ACHN (cell line): ENCODE measurements around the gene TTC39B.
"Not testable (repeated sequence)": the region's sequence is repeated elsewhere in the genome, so short reads cannot be mapped to it uniquely, and the experiment has no call there.

Source experiments
- DNase-seq: peaks from one replicate; pipeline ENCODE4 v3.0.0-alpha.2; 2015
- in situ Hi-C: cut with HindIII; loops from 2 replicates; pipeline ENCODE4 v1.10.0; 2017; ENCODE audit warnings: low sequenced_read_pairs, low pct_ligation_motif_present, low pct_unique_long_range_greater_than_20kb

TTC39B gene

GRCh38 chr9:15306757-15307522 is at the start of gene TTC39B:
Gene TTC39B, minus strand, starts transcription at chr9:15307216. Its CDS starts 91 bp downstream, at chr9:15307125.
- in situ Hi-C loops: no loop called here

GRCh38 chr9:15355669-15356068 is 48.7 kb upstream of the TTC39B start:
- DNase-seq: no peak
- in situ Hi-C loops: no loop called here

More at GRCh38 chr9:15306757-15307522, at the start of gene TTC39B:
- DNase-seq: peak; percentile 88

DNA sequence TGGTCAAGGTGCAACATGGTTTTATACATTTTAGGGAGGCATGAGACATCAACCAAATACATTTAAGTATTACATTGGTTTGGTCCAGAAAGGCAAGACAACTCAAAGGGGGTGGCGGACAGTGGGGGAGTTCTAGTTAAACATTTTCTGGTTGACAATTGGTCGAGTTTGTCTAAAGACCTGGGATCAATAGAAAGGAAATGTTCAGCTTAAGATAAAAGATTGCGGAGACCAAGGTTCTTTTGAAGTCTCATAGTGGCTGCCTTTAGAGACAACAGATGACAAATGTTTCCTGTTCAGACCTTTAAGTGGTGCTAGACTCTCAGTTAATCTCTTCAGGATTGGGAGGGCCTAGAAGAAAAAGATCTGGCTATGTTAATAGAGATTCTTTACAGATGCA is 47.7 kb upstream of the TTC39B start:
- no peak for DNase-seq
- in situ Hi-C loops: no loop called here

GRCh38 chr9:15353892-15354291 is 46.9 kb upstream of the TTC39B start:
- DNase-seq: no peak
- in situ Hi-C loops: no loop called here

DNA sequence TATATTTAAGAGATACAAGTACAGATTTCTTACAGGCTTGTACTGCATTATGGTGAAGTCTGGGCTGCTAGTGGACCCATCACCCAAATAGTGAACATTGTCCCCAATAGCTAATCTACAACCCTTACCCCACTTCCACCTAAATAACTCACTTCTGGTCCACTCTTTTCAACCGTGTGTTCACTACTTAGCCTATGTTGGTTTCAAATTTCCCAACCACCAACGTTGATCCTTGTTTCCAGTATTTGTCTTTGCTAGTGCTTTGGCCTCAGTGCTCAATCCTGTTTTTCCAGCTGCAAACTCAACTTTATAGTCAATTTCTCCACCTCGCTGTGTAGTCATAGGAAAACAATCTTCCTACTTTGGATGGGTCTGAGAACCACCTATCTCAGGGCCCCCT is 45.3 kb upstream of the TTC39B start:
- no peak for DNase-seq
- in situ Hi-C loops: no loop called here

DNA sequence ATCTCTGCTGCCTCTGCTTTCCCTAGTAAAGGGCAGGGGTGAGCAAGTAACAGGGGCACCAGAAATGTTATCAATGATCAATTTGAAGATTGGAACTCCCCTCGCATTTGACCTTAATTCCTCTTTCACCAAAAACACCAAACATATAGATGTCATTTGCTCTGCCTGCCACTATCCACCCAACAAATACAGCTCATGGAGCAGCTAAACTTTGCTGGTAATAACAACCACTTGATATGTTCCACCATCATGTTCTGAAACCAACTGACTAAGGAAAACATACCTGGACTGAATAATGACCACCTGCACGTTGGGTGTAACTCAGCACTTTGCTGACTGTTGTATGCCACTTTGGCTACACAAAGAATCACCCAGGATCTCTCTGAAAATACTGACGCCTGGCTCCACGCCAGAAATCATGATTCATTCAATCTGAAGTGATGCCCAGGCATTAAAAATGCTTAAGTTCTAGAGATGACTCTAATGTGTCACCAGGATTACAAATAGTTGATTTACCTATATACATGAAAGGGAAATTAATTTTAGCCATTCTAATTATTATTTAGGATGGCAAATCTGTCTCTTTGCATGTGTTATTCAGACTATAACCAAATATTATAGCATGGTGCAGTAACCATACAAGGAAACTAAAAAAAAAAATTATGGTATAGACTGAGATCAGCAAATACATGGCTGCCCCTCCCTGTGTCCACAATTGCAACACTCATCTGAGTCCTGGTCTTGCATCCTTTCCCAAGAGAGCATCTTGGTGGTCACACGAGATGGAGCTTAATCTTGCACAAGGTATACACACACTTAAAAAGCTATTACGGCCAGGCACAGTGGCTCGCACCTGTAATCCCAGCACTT is 43.1 kb upstream of the TTC39B start:
- in situ Hi-C loops: no loop called here
- DNase-seq: peak; percentile 18

DNA sequence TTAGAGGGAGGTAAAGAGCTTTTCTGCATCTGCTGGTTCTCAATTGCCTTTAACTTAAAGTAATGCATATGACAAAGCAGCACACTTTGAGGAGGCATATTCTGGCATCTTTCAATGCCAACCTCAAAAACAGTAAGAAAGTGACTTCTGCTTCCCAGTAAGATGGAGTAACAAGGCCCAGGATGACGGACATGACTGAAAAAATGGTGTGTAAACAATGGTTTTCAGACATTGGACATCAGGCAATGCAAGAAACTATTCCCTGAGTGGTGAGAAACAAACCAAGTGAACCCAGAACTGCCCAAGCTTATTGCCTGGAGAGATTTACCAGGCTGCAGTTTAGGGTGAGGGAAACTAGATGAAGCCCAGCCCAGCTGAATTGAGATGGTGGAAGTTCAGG is 39.8 kb upstream of the TTC39B start:
- DNase-seq: no peak
- in situ Hi-C loops: no loop called here

DNA sequence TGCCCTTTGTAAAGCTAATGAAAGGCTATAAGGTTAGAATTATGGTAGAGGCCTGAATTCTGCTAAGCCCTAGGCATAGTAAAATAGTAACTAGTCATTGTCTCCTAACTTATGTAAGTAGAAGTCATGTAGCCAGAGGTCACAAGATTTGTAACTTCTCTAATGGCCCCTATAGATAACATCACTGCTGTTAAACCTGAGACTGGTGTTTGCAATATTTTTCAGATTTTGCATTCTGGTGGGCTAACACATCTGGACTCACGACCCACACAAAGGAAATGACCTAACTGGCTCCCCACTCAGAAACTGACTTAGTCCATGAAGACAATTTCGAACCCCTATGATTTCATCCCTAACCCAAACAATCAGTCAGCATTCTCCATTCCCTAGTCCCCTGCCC is 37.2 kb upstream of the TTC39B start:
- in situ Hi-C loops: no loop called here
- DNase-seq: no peak

DNA sequence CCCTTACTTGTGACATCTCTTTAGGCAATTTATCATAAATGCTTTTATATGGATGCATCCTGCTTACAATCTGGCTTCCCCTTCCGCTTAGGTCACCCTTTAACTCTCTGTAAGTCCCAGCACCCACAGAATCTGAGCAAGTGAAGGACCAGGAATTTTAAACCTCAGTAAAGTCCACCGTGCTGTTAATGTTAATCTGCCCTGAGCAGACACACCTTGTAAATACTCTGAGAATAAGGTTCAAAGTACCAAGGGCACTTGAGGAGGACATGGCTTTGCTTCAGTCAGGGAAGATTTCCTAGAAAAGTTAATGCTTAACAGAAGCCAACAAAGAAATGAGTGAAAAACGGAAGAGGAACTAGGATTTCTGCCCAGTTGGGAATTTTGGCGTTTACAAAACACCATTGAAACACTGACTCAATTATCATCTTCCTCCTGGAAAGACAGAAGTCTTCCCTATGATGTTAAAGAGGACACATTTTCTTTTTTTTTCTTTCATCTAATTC is 26.4 kb upstream of the TTC39B start:
- in situ Hi-C loops: no loop called here
- no peak for DNase-seq

- DNase-seq: no peak
- in situ Hi-C loops: no loop called here
These were observed 25.9 kb upstream of the TTC39B start for GRCh38 chr9:15332939-15333338.

- DNase-seq: no peak
- in situ Hi-C loops: no loop called here
These were observed 22.6 kb upstream of the TTC39B start for GRCh38 chr9:15329539-15330109.

DNA sequence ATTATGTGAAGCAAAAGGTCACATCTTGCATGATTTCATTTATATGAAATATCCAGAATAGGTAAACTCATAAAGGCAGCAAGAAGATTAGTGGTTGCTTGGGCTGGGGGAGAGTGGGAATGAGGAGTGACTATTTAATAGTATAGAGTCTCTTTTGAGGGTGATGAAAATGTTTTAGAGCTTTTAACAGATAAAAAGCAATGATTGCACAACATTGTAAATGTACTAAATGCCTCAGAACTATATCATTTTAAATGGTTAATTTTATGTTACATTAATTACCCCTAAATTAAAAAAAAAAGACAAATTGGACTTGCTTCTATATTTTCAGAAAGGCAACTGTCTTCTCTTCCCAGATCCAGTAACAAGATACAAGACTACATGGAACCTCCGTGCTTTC is 21.9 kb upstream of the TTC39B start:
- in situ Hi-C loops: no loop called here
- DNase-seq: no peak

- in situ Hi-C loops, DNase-seq: not testable (repeated sequence)
These were observed 15.7 kb upstream of the TTC39B start for GRCh38 chr9:15322695-15323094.

DNA sequence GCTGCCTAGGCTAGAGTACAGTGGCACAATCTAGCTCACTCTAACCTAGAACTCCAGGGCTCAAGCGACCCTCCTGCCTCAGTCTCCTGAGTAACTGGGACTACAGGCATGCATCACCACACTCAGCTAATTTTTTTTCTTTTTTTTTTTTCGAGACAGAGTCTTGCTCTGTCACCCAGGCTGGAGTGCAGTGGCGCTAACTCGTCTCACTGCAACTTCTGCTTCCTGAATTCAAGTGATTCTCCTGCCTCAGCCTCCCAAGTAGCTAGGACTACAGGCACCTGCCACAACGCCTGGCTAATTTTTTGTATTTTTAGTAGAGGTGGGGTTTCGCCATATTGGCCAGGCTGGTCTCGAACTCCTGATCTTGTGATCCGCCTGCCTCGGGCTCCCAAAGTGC is 12.6 kb upstream of the TTC39B start:
- DNase-seq, in situ Hi-C loops: not testable (repeated sequence)

- DNase-seq: no peak
- in situ Hi-C loops: no loop called here
These were observed 10.8 kb upstream of the TTC39B start for GRCh38 chr9:15317836-15318235.

DNA sequence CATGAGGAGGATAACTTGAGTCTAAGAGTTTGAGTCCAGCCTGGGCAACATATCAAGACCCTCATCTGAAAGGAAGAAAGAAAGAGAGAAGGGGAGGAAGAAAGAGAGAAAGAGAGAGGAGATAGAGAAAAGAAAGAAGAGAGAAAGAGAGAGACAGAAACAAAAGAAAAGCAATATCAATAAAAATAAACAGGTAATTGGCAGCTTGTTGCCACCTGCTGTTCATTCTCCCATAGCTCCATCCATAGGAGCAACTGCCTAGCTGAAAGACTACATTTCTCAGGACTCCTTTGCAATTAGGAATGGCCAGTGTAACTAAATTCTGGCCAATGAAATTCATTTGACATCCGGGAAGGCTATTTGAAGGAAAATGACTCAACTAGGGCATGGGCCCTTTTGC is 4.6 kb upstream of the TTC39B start:
- in situ Hi-C loops: no loop called here

GRCh38 chr9:15310107-15310850 is 3.3 kb upstream of the TTC39B start:
- no peak for DNase-seq
- in situ Hi-C loops: no loop called here

More for the DNA sequence above, 4.6 kb upstream of the TTC39B start:
- no peak for DNase-seq

- DNase-seq: no peak
- in situ Hi-C loops: no loop called here
These were observed 1.5 kb upstream of the TTC39B start for GRCh38 chr9:15308511-15308910.

GRCh38 chr9:15307523-15307841 is 466 bp upstream of the TTC39B start:
- no peak for DNase-seq
- in situ Hi-C loops: no loop called here
